ENCODE measurements around the gene PELI2. TPM values are rescaled to one million over a fixed set of nuclear protein-coding genes. Genes with fewer than 3 reads are reported as not detected.

The PELI2 gene
- total RNA-seq, 4 donors from 2014 or later: 8.2 to 27.0 (median 10.1) TPM

GRCh38 chr14:56212521-56212920, 94.3 kb downstream of the PELI2 start:
- no peak for DNase-seq (ENCODE audit: low spot score)
- ATAC-seq (ENCODE audit: low FRiP score): no peak
- TF ChIP-seq CTCF (IDR thresholded peaks at IDR 0.05): no peak

GRCh38 chr14:56213306-56213705, 95.1 kb downstream of the PELI2 start:
- DNase-seq (ENCODE audit: low spot score) (no peak), ATAC-seq (ENCODE audit: low FRiP score) (no peak)
- TF ChIP-seq CTCF (IDR thresholded peaks at IDR 0.05): no peak

GRCh38 chr14:56215180-56215579, 97.0 kb downstream of the PELI2 start:
- TF ChIP-seq CTCF (IDR thresholded peaks at IDR 0.05): no peak
- DNase-seq (ENCODE audit: low spot score) (no peak), ATAC-seq (ENCODE audit: low FRiP score) (no peak)

- TF ChIP-seq CTCF (IDR thresholded peaks at IDR 0.05): no peak
- DNase-seq (ENCODE audit: low spot score): peak; percentile 39
- ATAC-seq (ENCODE audit: low FRiP score): no peak
Measured at GRCh38 chr14:56216626-56217379, 98.6 kb downstream of the PELI2 start.

GRCh38 chr14:56217380-56218045, 99.3 kb downstream of the PELI2 start:
- ATAC-seq (ENCODE audit: low FRiP score): no peak
- no peak for DNase-seq (ENCODE audit: low spot score)
- no peak for TF ChIP-seq CTCF (IDR thresholded peaks at IDR 0.05)

GRCh38 chr14:56219666-56220413, 101.6 kb downstream of the PELI2 start:
- ATAC-seq (ENCODE audit: low FRiP score) (no peak), DNase-seq (ENCODE audit: low spot score) (no peak)
- TF ChIP-seq CTCF (IDR thresholded peaks at IDR 0.05): no peak
